ENCODE data around the gene ADGRV1.

DNA sequence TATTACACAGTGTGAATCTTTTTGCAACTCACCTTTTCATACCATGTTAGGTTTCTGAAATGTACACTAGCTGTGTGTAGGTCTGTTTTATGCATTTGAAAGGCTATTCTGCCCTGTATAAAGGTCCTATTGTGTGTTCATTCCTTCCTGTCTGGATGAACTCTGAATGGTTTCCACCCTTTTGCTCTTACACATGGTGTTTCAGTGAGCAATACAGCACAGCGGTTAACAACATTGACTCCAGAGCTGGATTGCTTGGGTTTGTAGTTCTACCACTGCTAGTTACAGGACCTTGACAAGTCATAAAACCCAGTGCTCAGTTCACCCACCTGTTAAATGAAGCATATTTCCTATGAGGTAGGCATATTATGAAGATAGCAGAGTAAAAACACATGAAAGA, 331.6 kb downstream of the ADGRV1 start:
- TF ChIP-seq TARDBP (IDR thresholded peaks at IDR 0.05), result no peak
- TF ChIP-seq SUZ12 (IDR thresholded peaks at IDR 0.05), result no peak
- no peak for TF ChIP-seq FOXA1 (IDR thresholded peaks at IDR 0.05)
- TF ChIP-seq FOXM1 (IDR thresholded peaks at IDR 0.05; ENCODE audit: borderline replicate concordance), result no peak
- TF ChIP-seq, protein P1, sequence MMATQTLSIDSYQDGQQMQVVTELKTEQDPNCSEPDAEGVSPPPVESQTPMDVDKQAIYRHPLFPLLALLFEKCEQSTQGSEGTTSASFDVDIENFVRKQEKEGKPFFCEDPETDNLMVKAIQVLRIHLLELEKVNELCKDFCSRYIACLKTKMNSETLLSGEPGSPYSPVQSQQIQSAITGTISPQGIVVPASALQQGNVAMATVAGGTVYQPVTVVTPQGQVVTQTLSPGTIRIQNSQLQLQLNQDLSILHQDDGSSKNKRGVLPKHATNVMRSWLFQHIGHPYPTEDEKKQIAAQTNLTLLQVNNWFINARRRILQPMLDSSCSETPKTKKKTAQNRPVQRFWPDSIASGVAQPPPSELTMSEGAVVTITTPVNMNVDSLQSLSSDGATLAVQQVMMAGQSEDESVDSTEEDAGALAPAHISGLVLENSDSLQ (IDR thresholded peaks at IDR 0.05), result no peak
- TF ChIP-seq ELF4 (IDR thresholded peaks at IDR 0.05), result no peak
